Stimulated activated CD8-positive, alpha-beta memory T cell treated with anti-CD3 and anti-CD28 coated beads, Interleukin-2, amount 100 ng/mL, for 1 hour (primary cell): ENCODE measurements around the gene HTRA2.
A peak's percentile ranks its signal among the peaks of the same experiment; 100 is the strongest.
"Not testable (repeated sequence)": the region's sequence is repeated elsewhere in the genome, so short reads cannot be mapped to it uniquely, and the experiment has no call there.

Experiments used
- DNase-seq, 2 donors: peaks; one replicate each; pipeline ENCODE4 v3.0.0-alpha.2; 2020; ENCODE audit warnings: low read depth in 2 of 2

Gene HTRA2

GRCh38 chr2:74529357-74530238 lies at the start of gene HTRA2, which contains the start of gene AUP1:
TSS of gene HTRA2 (plus strand) at chr2:74529933. CDS start at chr2:74530007, 74 bp downstream.
TSS of gene AUP1 (minus strand) at chr2:74529706. CDS start at chr2:74529629, 77 bp downstream.
- peak; percentile 64 to 74 for DNase-seq

GRCh38 chr2:74481431-74481830 lies 48.3 kb upstream of the HTRA2 start:
- DNase-seq, result no peak

- no peak for DNase-seq
Measured at GRCh38 chr2:74481961-74482800, 47.6 kb upstream of the HTRA2 start.

- DNase-seq, result peak; percentile 82 to 88
Measured at GRCh38 chr2:74482801-74483674, 46.7 kb upstream of the HTRA2 start, which contains the start of the genes CCDC142 and TTC31. TSS of gene CCDC142 (minus strand) at chr2:74482998. CDS start at chr2:74482837, 161 bp downstream. TSS of gene TTC31 (plus strand) at chr2:74483081. CDS start at chr2:74483096, 15 bp downstream.

GRCh38 chr2:74483675-74484164 lies 46.0 kb upstream of the HTRA2 start:
- DNase-seq, result not testable (repeated sequence)

GRCh38 chr2:74486141-74486540 lies 43.6 kb upstream of the HTRA2 start:
- no peak for DNase-seq

GRCh38 chr2:74488643-74489481 lies 40.9 kb upstream of the HTRA2 start:
- DNase-seq, result no peak

GRCh38 chr2:74489906-74490305 lies 39.8 kb upstream of the HTRA2 start:
- no peak for DNase-seq

- DNase-seq, result no peak
Measured at GRCh38 chr2:74491648-74492544, 37.8 kb upstream of the HTRA2 start.

GRCh38 chr2:74493546-74493945 lies 36.2 kb upstream of the HTRA2 start:
- no peak for DNase-seq

GRCh38 chr2:74495440-74495839 lies 34.3 kb upstream of the HTRA2 start:
- DNase-seq, result no peak

GRCh38 chr2:74496997-74497776 lies 32.5 kb upstream of the HTRA2 start:
- DNase-seq, result no peak

GRCh38 chr2:74497777-74498499 lies 31.8 kb upstream of the HTRA2 start:
- no peak for DNase-seq

GRCh38 chr2:74498500-74499266 lies 31.1 kb upstream of the HTRA2 start:
- DNase-seq, result no peak

GRCh38 chr2:74499267-74499939 lies 30.3 kb upstream of the HTRA2 start, which contains the start of gene LBX2:
TSS of gene LBX2 (minus strand) at chr2:74499603. CDS start at chr2:74499537, 66 bp downstream.
- no peak for DNase-seq

- DNase-seq, result no peak
Measured at GRCh38 chr2:74499940-74500577, 29.7 kb upstream of the HTRA2 start.
